Activated CD4-positive, alpha-beta memory T cell treated with anti-CD3 and anti-CD28 coated beads, Interleukin-2, amount 10 ng/mL, durations not matched to agents 7 days and 5 days (primary cell): Measurements from ENCODE around the gene HCST. TPM values are rescaled to one million over a fixed set of nuclear protein-coding genes. Genes with fewer than 3 reads are reported as not detected.

Source experiments
- CTCF ChIA-PET: fragments of 350-600 bp; sonication (Branson Sonifier 250); formaldehyde crosslinking; loops from one replicate; lab custom pipeline; 2021; ENCODE audit warnings: antibody characterized with exemption, inconsistent platforms; lab: Charles Lee
- POLR2A ChIA-PET: fragments of 350-600 bp; sonication (Branson Sonifier 250); formaldehyde crosslinking; loops from one replicate; lab custom pipeline; 2021; ENCODE audit warnings: antibody characterized with exemption; lab: Charles Lee
- DNase-seq: peaks from one replicate; pipeline ENCODE4 v3.0.0-alpha.2; 2020
- H3K27ac Mint-ChIP-seq: one replicate; pipeline ENCODE4 v1.8.0; 2021; ENCODE audit warnings: mild to moderate bottlenecking, mixed read lengths
- H3K27me3 Mint-ChIP-seq: one replicate; pipeline ENCODE4 v1.8.0; 2021; ENCODE audit warnings: mixed read lengths
- H3K36me3 Mint-ChIP-seq: one replicate; pipeline ENCODE4 v1.8.0; 2021; ENCODE audit warnings: low read depth, mixed read lengths
- H3K4me1 Mint-ChIP-seq: one replicate; pipeline ENCODE4 v1.8.0; 2021; ENCODE audit warnings: mixed read lengths
- H3K4me3 Mint-ChIP-seq: one replicate; pipeline ENCODE4 v1.8.0; 2021; ENCODE audit warnings: mild to moderate bottlenecking, mixed read lengths
- H3K9me3 Mint-ChIP-seq: one replicate; pipeline ENCODE4 v1.8.0; 2021; ENCODE audit warnings: mixed read lengths
- total RNA-seq, 2 experiments: library from RNA; stranded (reverse); gene quantifications; one replicate each; pipeline ENCODE4 v1.2.3, GENCODE V29; 2021

HCST gene
- total RNA-seq, 2 experiments from 2014 or later: 204 to 218 TPM

GRCh38 chr19:35945121-35945790 is 42.9 kb downstream of the HCST start:
- CTCF ChIA-PET: interaction anchor here (1.3 kb wide), 1 partner anchor 111 kb away, joined by 3 read pairs; no protein-coding TSS in a partner anchor
- Mint-ChIP-seq H3K27me3 (no peaks in the 10 kb centered on the region), H3K9me3 (no peaks in the 10 kb centered on the region)

GRCh38 chr19:35946203-35946602 is 43.9 kb downstream of the HCST start:
- POLR2A ChIA-PET: interaction anchor here (1.6 kb wide), 1 partner anchor 20 kb away, joined by 3 read pairs; no protein-coding TSS in a partner anchor
- no peak for DNase-seq
- H3K27ac Mint-ChIP-seq: no peak overlapping the region
- no peaks in the 10 kb centered on the region for H3K27me3 Mint-ChIP-seq
- no peak overlapping the region for H3K4me3 Mint-ChIP-seq
- no peaks in the 10 kb centered on the region for H3K36me3 Mint-ChIP-seq
- no peaks in the 10 kb centered on the region for H3K9me3 Mint-ChIP-seq
- CTCF ChIA-PET: interaction anchor here (1.0 to 1.3 kb wide), 2 partner anchors 20 to 110 kb away, joined by 3 to 4 read pairs; no protein-coding TSS in a partner anchor
- H3K4me1 Mint-ChIP-seq: peaks cover 10% of the 10 kb centered on the region

More at GRCh38 chr19:35945121-35945790, 42.9 kb downstream of the HCST start:
- H3K4me1 Mint-ChIP-seq: peaks cover 12% of the 10 kb centered on the region
- POLR2A ChIA-PET: interaction anchor here (1.6 kb wide), 1 partner anchor 21 kb away, joined by 3 read pairs; no protein-coding TSS in a partner anchor
- H3K27ac Mint-ChIP-seq: no peak overlapping the region
- no peaks in the 10 kb centered on the region for H3K36me3 Mint-ChIP-seq
- no peak overlapping the region for H3K4me3 Mint-ChIP-seq
- DNase-seq: no peak

DNA sequence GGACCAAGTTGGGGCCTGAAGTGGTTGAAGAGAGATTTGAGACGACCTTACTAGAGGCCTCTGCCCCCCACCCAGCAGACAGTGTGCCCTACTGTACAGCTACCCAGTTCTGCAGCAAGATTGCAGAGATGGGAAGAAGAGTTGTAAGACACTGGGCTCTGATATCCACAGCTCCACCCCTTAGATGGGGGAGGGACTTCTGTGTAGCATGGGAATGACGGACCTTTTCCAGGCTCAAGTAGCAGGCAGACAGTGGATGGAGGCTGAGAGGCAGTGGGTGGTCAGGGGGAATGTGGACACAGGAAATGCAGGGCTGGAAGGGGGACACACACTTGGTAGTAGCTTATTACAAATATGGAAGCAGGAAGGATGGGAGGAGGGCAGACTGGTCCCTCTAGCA is 46.8 kb downstream of the HCST start:
- Mint-ChIP-seq H3K36me3 (no peaks in the 10 kb centered on the region), H3K27me3 (no peaks in the 10 kb centered on the region), H3K4me3 (no peak overlapping the region), H3K9me3 (no peaks in the 10 kb centered on the region), H3K4me1 (peaks cover 29% of the 10 kb centered on the region), H3K27ac (no peak overlapping the region)
- ChIA-PET CTCF (interaction anchor here (1.3 to 1.8 kb wide), 2 partner anchors 18 to 107 kb away, joined by 6 to 7 read pairs; no protein-coding TSS in a partner anchor), POLR2A (interaction anchor here (0.8 to 1.2 kb wide), 2 partner anchors 10 to 18 kb away, joined by 3 read pairs; no protein-coding TSS in a partner anchor)
- no peak for DNase-seq

Other genes starting within 250 kb of the HCST start
- gene UPK1A, start 236.0 kb upstream of the HCST start, total RNA-seq: under 1 TPM; 0.65 to 0.86 TPM
- 10 to 100 TPM; 94.8 to 96.2 TPM for gene ZBTB32, start 198.0 kb upstream of the HCST start, total RNA-seq
- gene KMT2B, start 184.5 kb upstream of the HCST start, total RNA-seq: 10 to 100 TPM; 57.3 to 57.5 TPM
- gene IGFLR1, start 160.1 kb upstream of the HCST start, total RNA-seq: 10 to 100 TPM; 78.9 to 90.5 TPM
- 10 to 100 TPM; 35.5 to 36.2 TPM for gene U2AF1L4, start 157.1 kb upstream of the HCST start, total RNA-seq
- gene PSENEN, start 156.9 kb upstream of the HCST start, total RNA-seq: 10 to 100 TPM; 48.1 to 51.3 TPM
- 10 to 100 TPM; 13.1 to 16.2 TPM for gene LIN37, start 154.0 kb upstream of the HCST start, total RNA-seq
- gene HSPB6, start 145.5 kb upstream of the HCST start, total RNA-seq: under 1 TPM in 1 of 2 experiments, not detected in 1; 0.48 TPM
- 10 to 100 TPM; 47.1 to 52.4 TPM for gene PROSER3, start 144.4 kb upstream of the HCST start, total RNA-seq
- 10 to 100 TPM; 60.9 to 67.0 TPM for gene ARHGAP33, start 127.0 kb upstream of the HCST start, total RNA-seq
- gene PRODH2, start 89.7 kb upstream of the HCST start, total RNA-seq: not detected
- gene NPHS1, start 50.0 kb upstream of the HCST start, total RNA-seq: not detected
- under 1 TPM; 0.55 to 0.58 TPM for gene KIRREL2, start 45.6 kb upstream of the HCST start, total RNA-seq
- gene APLP1, start 34.0 kb upstream of the HCST start, total RNA-seq: 1 to 10 TPM in 1 of 2 experiments, under 1 TPM in 1; 0.76 to 1.1 TPM
- gene NFKBID, start 2.0 kb upstream of the HCST start, total RNA-seq: 10 to 100 TPM; 36.3 to 40.3 TPM
- 1 to 10 TPM in 1 of 2 experiments, under 1 TPM in 1; 0.58 to 1.1 TPM for gene TYROBP, start 5.8 kb downstream of the HCST start, total RNA-seq
- gene LRFN3, start 33.8 kb downstream of the HCST start, total RNA-seq: 10 to 100 TPM; 13.5 to 17.0 TPM
- 10 to 100 TPM; 17.3 to 18.3 TPM for gene SDHAF1, start 92.7 kb downstream of the HCST start, total RNA-seq
- 1 to 10 TPM; 1.6 to 2.5 TPM for gene SYNE4, start 106.3 kb downstream of the HCST start, total RNA-seq
- gene ALKBH6, start 111.7 kb downstream of the HCST start, total RNA-seq: 10 to 100 TPM; 44.7 to 45.4 TPM
- 1 to 10 TPM; 1.7 to 2.2 TPM for gene CLIP3, start 130.3 kb downstream of the HCST start, total RNA-seq
- 1 to 10 TPM; 5.7 TPM for gene THAP8, start 151.8 kb downstream of the HCST start, total RNA-seq
- 10 to 100 TPM; 24.1 to 25.0 TPM for gene WDR62, start 152.4 kb downstream of the HCST start, total RNA-seq
- gene OVOL3, start 208.6 kb downstream of the HCST start, total RNA-seq: not detected
- gene POLR2I, start 212.3 kb downstream of the HCST start, total RNA-seq: 10 to 100 TPM; 47.3 to 57.4 TPM
- 100 to 1,000 TPM; 185 to 200 TPM for gene TBCB, start 212.9 kb downstream of the HCST start, total RNA-seq
- 100 to 1,000 TPM; 520 to 539 TPM for gene CAPNS1, start 237.5 kb downstream of the HCST start, total RNA-seq
- gene COX7A1, start 249.9 kb downstream of the HCST start, total RNA-seq: not detected